SU-DHL-6 (cell line): ENCODE data around the gene B4GAT1.

Source experiments
- H2AFZ ChIP-seq: fragments of 200-600 bp; sonication (generic); 2 replicates; pipeline ENCODE4 v1.6.1; 2014; ENCODE audit warnings: low read depth, mild to moderate bottlenecking, moderate library complexity, mixed read lengths, antibody characterized with exemption, low read length; ENCODE audit not compliant: severe bottlenecking
- H3F3A ChIP-seq: fragments of 200-600 bp; shearing (Covaris generic); 2 replicates; pipeline ENCODE4 v1.6.0; 2016; ENCODE audit warnings: antibody characterized with exemption, mild to moderate bottlenecking; ENCODE audit not compliant: insufficient read depth
- H3K27ac ChIP-seq: fragments of 200-600 bp; sonication (generic); 2 replicates; pipeline ENCODE4 v1.5.1; 2016; ENCODE audit warnings: low read depth, mild to moderate bottlenecking, low read length, moderate library complexity, mixed read lengths
- H3K27me3 ChIP-seq: fragments of 200-600 bp; sonication (generic), shearing (Covaris generic); 2 replicates; pipeline ENCODE4 v1.6.0; 2014; ENCODE audit warnings: mild to moderate bottlenecking, low read length
- H3K36me3 ChIP-seq: fragments of 200-600 bp; sonication (generic); 2 replicates; pipeline ENCODE4 v1.6.1; 2014; ENCODE audit warnings: mild to moderate bottlenecking, low read length, mixed read lengths
- H3K4me2 ChIP-seq: fragments of 300-600, 200-600 bp; shearing (Covaris generic), sonication (generic); 2 replicates; pipeline ENCODE4 v1.6.0; 2014; ENCODE audit warnings: low read length, low read depth, mild to moderate bottlenecking; ENCODE audit not compliant: poor library complexity, severe bottlenecking
- H3K4me3 ChIP-seq: fragments of 200-600 bp; sonication (generic); 2 replicates; pipeline ENCODE4 v1.5.1; 2014; ENCODE audit warnings: antibody characterized with exemption, low read length, mild to moderate bottlenecking, mixed read lengths; ENCODE audit not compliant: insufficient read depth, poor library complexity, severe bottlenecking
- H3K79me2 ChIP-seq: fragments of 200-600 bp; sonication (generic); 2 replicates; pipeline ENCODE4 v1.6.1; 2014; ENCODE audit warnings: mild to moderate bottlenecking, low read length, moderate library complexity; ENCODE audit not compliant: insufficient read depth
- H3K9ac ChIP-seq: fragments of 200-600 bp; sonication (generic); 2 replicates; pipeline ENCODE4 v1.7.0; 2014; ENCODE audit warnings: mild to moderate bottlenecking, low read length
- H3K9me2 ChIP-seq: fragments of 200-600 bp; sonication (generic); replicated peaks from 2 replicates; pipeline ENCODE4 v1.6.1; 2014; ENCODE audit warnings: low read length; ENCODE audit not compliant: insufficient read depth
- H3K9me3 ChIP-seq: fragments of 200-600 bp; sonication (generic); 2 replicates; pipeline ENCODE4 v1.6.1; 2014; ENCODE audit warnings: low read length, mixed read lengths; ENCODE audit not compliant: insufficient read depth
- H4K20me1 ChIP-seq: fragments of 200-600 bp; sonication (generic); 2 replicates; pipeline ENCODE4 v1.6.1; 2014; ENCODE audit warnings: low read depth, mild to moderate bottlenecking, antibody characterized with exemption, low read length, moderate library complexity, mixed read lengths
- EZH2phosphoT487 ChIP-seq: fragments of 200-600 bp; sonication (generic), shearing (Covaris generic); conservative IDR thresholded peaks from 2 replicates; pipeline ENCODE4 v1.6.1; 2018; ENCODE audit warnings: mild to moderate bottlenecking, antibody characterized with exemption, low read length, moderate library complexity, mixed read lengths
- TF ChIP-seq, protein P1 (sequence below): fragments of 200-600 bp; sonication (generic); IDR thresholded peaks from one replicate; pipeline ENCODE4 v1.5.1; 2017; ENCODE audit warnings: antibody characterized with exemption, mild to moderate bottlenecking, low read length, moderate library complexity; ENCODE audit not compliant: insufficient read depth, poor library complexity, severe bottlenecking

The B4GAT1 gene

DNA sequence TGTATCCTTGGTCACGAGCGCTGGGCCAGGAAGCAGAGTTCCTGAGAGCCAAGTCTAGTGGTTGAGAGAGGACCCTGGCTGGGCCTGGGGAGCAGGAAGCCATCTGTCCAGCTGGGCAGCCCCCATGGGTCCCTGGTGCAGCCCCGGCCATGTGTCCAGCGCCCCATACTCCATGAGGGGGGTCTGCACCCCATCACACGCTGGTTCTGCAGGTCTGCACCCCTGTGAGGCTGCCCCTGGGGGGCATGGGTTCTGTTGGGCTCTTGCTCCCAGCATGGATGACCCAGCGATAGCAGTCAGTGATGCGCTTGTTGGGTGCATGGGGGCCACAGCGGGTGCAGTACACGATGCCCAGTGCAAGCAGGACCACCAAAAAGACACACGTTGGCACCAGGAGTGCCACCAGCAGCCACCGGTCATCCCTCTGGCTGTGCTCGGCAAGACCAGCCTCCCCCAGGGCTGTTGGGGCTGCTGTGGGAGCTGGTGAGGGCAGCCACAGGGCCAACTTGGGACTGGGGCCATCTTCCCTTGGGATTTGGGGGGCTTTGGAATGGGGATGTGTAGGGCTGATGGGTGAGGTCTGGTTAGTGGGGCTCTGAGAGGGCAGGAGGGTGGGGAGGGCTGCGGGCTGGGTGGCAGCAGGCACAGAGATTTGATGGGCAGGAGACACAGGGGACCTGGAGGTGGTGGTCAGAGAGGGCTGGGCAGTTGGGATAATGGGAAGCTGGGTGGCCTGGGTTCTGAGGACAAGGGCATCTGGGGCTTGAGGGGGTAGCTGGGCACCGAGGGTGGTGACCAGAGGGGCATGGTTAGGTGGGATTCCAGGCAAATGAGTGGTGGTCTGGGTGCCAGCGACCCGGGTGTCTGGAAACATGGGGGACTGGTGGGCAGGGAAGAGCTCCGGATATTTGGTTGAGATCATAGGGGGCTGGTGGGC is 32.6 kb downstream of the B4GAT1 start:
- H3K4me3 ChIP-seq = no peak overlapping the region
- H3K27ac ChIP-seq = no peak overlapping the region
- no peaks in the 10 kb centered on the region for H3K27me3 ChIP-seq

DNA sequence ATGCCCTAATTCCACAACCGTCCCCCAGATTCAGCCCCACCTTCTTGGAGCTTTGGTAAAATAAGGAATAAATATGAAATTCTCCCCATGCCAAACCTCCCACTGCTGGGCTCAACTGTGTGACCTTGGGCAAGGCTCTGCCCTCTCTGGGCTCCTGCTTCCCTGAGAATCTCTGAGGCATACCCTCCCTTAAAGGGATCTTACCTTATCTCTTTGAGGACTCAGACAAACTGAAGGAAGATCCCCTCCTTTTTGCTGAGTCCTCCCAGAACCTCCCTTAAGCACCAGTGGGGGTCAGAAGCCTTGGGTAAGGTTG is 33.3 kb downstream of the B4GAT1 start:
- Histone ChIP-seq H4K20me1 (no peaks in the 10 kb centered on the region), H3K36me3 (no peaks in the 10 kb centered on the region), H3K9ac (no peak overlapping the region), H3K4me3 (no peak overlapping the region), H3F3A (no peaks in the 10 kb centered on the region), H3K79me2 (no peaks in the 10 kb centered on the region), H3K9me3 (no peaks in the 10 kb centered on the region), H3K4me2 (no peak overlapping the region), H2AFZ (no peak overlapping the region), H3K27me3 (no peaks in the 10 kb centered on the region), H3K27ac (no peak overlapping the region), H3K9me2 (no peaks in the 10 kb centered on the region)
- TF ChIP-seq, protein P1, sequence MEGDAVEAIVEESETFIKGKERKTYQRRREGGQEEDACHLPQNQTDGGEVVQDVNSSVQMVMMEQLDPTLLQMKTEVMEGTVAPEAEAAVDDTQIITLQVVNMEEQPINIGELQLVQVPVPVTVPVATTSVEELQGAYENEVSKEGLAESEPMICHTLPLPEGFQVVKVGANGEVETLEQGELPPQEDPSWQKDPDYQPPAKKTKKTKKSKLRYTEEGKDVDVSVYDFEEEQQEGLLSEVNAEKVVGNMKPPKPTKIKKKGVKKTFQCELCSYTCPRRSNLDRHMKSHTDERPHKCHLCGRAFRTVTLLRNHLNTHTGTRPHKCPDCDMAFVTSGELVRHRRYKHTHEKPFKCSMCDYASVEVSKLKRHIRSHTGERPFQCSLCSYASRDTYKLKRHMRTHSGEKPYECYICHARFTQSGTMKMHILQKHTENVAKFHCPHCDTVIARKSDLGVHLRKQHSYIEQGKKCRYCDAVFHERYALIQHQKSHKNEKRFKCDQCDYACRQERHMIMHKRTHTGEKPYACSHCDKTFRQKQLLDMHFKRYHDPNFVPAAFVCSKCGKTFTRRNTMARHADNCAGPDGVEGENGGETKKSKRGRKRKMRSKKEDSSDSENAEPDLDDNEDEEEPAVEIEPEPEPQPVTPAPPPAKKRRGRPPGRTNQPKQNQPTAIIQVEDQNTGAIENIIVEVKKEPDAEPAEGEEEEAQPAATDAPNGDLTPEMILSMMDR = no peak
- TF ChIP-seq EZH2phosphoT487 = no peak

More for the DNA sequence above, 32.6 kb downstream of the B4GAT1 start:
- no peaks in the 10 kb centered on the region for H3F3A ChIP-seq
- H3K9me2 ChIP-seq = no peaks in the 10 kb centered on the region
- no peaks in the 10 kb centered on the region for H3K9me3 ChIP-seq
- H3K4me2 ChIP-seq = no peak overlapping the region
- H3K79me2 ChIP-seq = no peaks in the 10 kb centered on the region
- no peaks in the 10 kb centered on the region for H4K20me1 ChIP-seq
- no peaks in the 10 kb centered on the region for H3K36me3 ChIP-seq
- no peak overlapping the region for H3K9ac ChIP-seq
- H2AFZ ChIP-seq = no peak overlapping the region
- TF ChIP-seq, protein P1 = no peak
- TF ChIP-seq EZH2phosphoT487 = no peak

DNA sequence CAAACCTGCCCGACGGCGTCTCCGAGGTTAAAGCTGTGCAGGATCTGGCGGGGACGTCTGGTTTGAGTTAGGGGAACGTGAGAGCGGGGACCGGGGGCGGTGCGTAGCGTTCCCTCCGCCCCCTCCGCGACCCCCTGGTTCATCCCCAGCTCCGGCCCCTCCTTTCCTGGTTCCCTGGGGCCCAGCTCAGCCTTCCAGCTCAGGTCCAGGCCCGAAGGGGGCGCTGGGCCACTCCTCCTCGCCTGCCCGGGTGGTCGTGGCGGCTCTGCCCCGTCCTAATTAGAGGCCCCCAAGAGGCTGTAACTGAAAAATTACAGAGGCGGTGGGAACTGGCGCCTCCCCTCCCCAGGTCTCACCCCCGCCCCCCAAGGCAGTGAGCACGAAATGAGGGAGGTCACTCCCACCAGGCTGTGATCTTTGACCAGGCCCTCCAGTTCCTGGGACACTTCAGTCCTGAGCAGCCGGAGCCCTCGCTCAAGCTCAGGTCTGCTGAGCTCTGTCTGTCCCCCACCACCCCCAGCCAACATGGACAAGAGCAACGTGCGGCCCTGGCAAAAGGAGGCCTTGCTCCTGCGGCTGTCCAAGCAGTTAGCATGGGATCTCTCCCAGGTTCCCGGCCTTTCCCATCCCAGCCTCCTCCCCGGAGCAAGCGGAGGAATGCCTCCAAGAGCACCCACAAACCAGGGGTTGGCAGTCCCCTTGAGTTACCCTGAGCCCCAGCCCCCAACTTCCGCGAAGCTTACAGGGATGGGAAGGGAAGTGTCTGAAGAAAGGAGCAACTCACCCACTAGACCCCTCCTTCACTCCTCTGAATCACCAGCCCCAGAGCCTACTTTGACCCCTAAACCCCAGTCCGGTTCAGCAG is 33.9 kb downstream of the B4GAT1 start:
- Histone ChIP-seq H3K9me2 (no peaks in the 10 kb centered on the region), H3K79me2 (no peaks in the 10 kb centered on the region), H3K4me3 (peak overlapping the region; percentile 24), H3K27me3 (no peaks in the 10 kb centered on the region), H3K36me3 (no peaks in the 10 kb centered on the region), H3K9ac (peak overlapping the region; percentile 6; the same call in 1 of the 2 replicates), H2AFZ (no peak overlapping the region), H3K27ac (no peak overlapping the region), H3F3A (no peaks in the 10 kb centered on the region), H4K20me1 (no peaks in the 10 kb centered on the region), H3K9me3 (no peaks in the 10 kb centered on the region), H3K4me2 (peak overlapping the region; percentile 90)
- no peak for TF ChIP-seq EZH2phosphoT487
- TF ChIP-seq, protein P1 = no peak
